ENCODE measurements around the gene A2M. TPM values are rescaled to one million over a fixed set of nuclear protein-coding genes. Genes with fewer than 3 reads are reported as not detected.

A2M gene
- total and polyA plus RNA-seq, 2 of the 4 experiments (the other 2 are of a cell fraction), result 1.1 to 3.2 TPM

GRCh38 chr12:9037431-9037830 lies 78.3 kb downstream of the A2M start:
- no peaks in the 10 kb centered on the region for H3K9me1 ChIP-seq (ENCODE audit: insufficient read depth, low read length)
- H3K27me3 ChIP-seq (ENCODE audit: control insufficient read depth, insufficient read depth, low read length), result 0 out of 2 replicates have a peak, but pooled peaks cover 2% of the 10 kb centered on the region
- no peak overlapping the region for H2BK15ac ChIP-seq (ENCODE audit: low read depth, low read length)
- no peak overlapping the region for H4K91ac ChIP-seq (ENCODE audit: insufficient read depth, low read depth, low read length)
- no peak overlapping the region for H3K9ac ChIP-seq (ENCODE audit: low read depth, low read length)
- no peaks in the 10 kb centered on the region for H3K9me3 ChIP-seq (ENCODE audit: control insufficient read depth, insufficient read depth, low read length)
- H4K8ac ChIP-seq (ENCODE audit: low read depth in 2 of 2, low read length in 2 of 2), result no peak overlapping the region
- WGBS, 2 experiments (ENCODE audit: extremely low coverage in 2 of 2, insufficient read length in 1 of 2), result no CpG with 5 or more reads among the region's 3 CpGs
- H3K18ac ChIP-seq (ENCODE audit: low read depth, low read length), result no peak overlapping the region
- H3K4me2 ChIP-seq (ENCODE audit: low read depth, low read length), result no peak overlapping the region
- TF ChIP-seq RCOR1 (IDR thresholded peaks at IDR 0.05; ENCODE audit: insufficient replicate concordance, low read length), result no peak
- no peak for TF ChIP-seq RFX5 (IDR thresholded peaks at IDR 0.05; ENCODE audit: low read depth, low read length)
- TF ChIP-seq MAZ (IDR thresholded peaks at IDR 0.05; ENCODE audit: borderline replicate concordance, low read depth, low read length), result no peak
- TF ChIP-seq MXI1 (IDR thresholded peaks at IDR 0.05; ENCODE audit: borderline replicate concordance, low read depth, low read length), result no peak
- TF ChIP-seq USF2 (IDR thresholded peaks at IDR 0.05; ENCODE audit: low read depth, low read length), result no peak
- TF ChIP-seq POLR2A (IDR thresholded peaks at IDR 0.05; ENCODE audit: low read depth, low read length), result no peak
- no peak for TF ChIP-seq FOS (IDR thresholded peaks at IDR 0.05; ENCODE audit: low read depth, low read length)
- TF ChIP-seq BHLHE40 (IDR thresholded peaks at IDR 0.05; ENCODE audit: low read depth, low read length), result no peak
- TF ChIP-seq NFE2L2 (IDR thresholded peaks at IDR 0.05; ENCODE audit: low read depth, low read length), result no peak
- TF ChIP-seq SMC3 (IDR thresholded peaks at IDR 0.05; ENCODE audit: low read depth, low read length), result no peak
- TF ChIP-seq CTCF (conservative IDR thresholded peaks at IDR 0.05; ENCODE audit: low read depth, low read length), result no peak
- no peak for TF ChIP-seq MAFK (IDR thresholded peaks at IDR 0.05; ENCODE audit: low read depth, low read length)
- TF ChIP-seq ELK1 (IDR thresholded peaks at IDR 0.05; ENCODE audit: borderline replicate concordance, low read depth, low read length), result no peak
- H3K36me3 ChIP-seq (ENCODE audit: control insufficient read depth, insufficient read depth, low read length), result no peaks in the 10 kb centered on the region
- H3K56ac ChIP-seq (ENCODE audit: extremely low read depth, insufficient read depth, low read length), result no peak overlapping the region
- BruUV-seq (replicated peaks), result no TSS peak
- ChIA-PET CTCF (interaction anchor here (0.7 to 1.3 kb wide), 3 partner anchors 87 to 380 kb away, joined by 3 read pairs; no protein-coding TSS in a partner anchor), POLR2A (ENCODE audit: unreplicated experiment) (no interaction called here)
- H2BK20ac ChIP-seq (ENCODE audit: low read depth, low read length), result no peak overlapping the region
- H3K79me1 ChIP-seq (ENCODE audit: low read depth in 1 of 2, low read length in 2 of 2), result no peaks in the 10 kb centered on the region
- in situ Hi-C loops (cut with MboI; ENCODE audit: low sequenced_read_pairs), result no loop called here
- no peak overlapping the region for H3K27ac ChIP-seq (ENCODE audit: insufficient read depth, low read length)
- no peak overlapping the region for H3K4ac ChIP-seq (ENCODE audit: low read depth, low read length)
- no peak overlapping the region for H3K14ac ChIP-seq (replicated peaks; ENCODE audit: low read depth, low read length)
- ATAC-seq (ENCODE audit: low read depth) (no peak), DNase-seq (no peak)
- H2AK5ac ChIP-seq (ENCODE audit: low read depth, low read length), result no peak overlapping the region
- no peak overlapping the region for H2BK5ac ChIP-seq (ENCODE audit: low read depth, low read length, poor library complexity, severe bottlenecking)
- H3K23ac ChIP-seq (ENCODE audit: low read depth, low read length), result no peak overlapping the region
- H3K4me1 ChIP-seq (ENCODE audit: control insufficient read depth, insufficient read depth, low read length), result no peaks in the 10 kb centered on the region
- H2AFZ ChIP-seq (replicated peaks; ENCODE audit: low read length, poor library complexity), result no peak overlapping the region
- intact Hi-C loops (cut with micrococcal nuclease), result no loop called here
- H4K20me1 ChIP-seq (ENCODE audit: insufficient read depth, low read length), result no peaks in the 10 kb centered on the region
- no peak overlapping the region for H4K5ac ChIP-seq (ENCODE audit: low read depth, low read length)
- H3K4me3 ChIP-seq (ENCODE audit: insufficient read depth, low read depth, low read length), result no peak overlapping the region
- H2BK120ac ChIP-seq (ENCODE audit: low read depth, low read length), result no peak overlapping the region
- dilution Hi-C loops (cut with HindIII; ENCODE audit: low sequenced_read_pairs, unreplicated experiment), result no loop called here
- no peak overlapping the region for H2AK9ac ChIP-seq (replicated peaks; ENCODE audit: low read depth, low read length, poor library complexity)
